Neural crest cell (in vitro differentiated cells): ENCODE measurements around the gene NGDN. TPM values are rescaled to one million over a fixed set of nuclear protein-coding genes. Genes with fewer than 3 reads are reported as not detected.

Experiments used
- DNase-seq: peaks from one replicate; pipeline ENCODE4 v3.0.0; 2021; ENCODE audit warnings: low read depth, mixed read lengths, low spot score
- H3K27ac Mint-ChIP-seq: one replicate; pipeline ENCODE4 v1.8.0; 2021; ENCODE audit warnings: mild to moderate bottlenecking, mixed read lengths; ENCODE audit not compliant: unreplicated experiment
- H3K27me3 Mint-ChIP-seq: 2 replicates; pipeline ENCODE4 v1.8.0; 2021; ENCODE audit warnings: low read depth, mild to moderate bottlenecking, mixed read lengths
- H3K36me3 Mint-ChIP-seq: 2 replicates; pipeline ENCODE4 v1.8.0; 2021; ENCODE audit warnings: low read depth, mild to moderate bottlenecking, mixed read lengths
- H3K4me1 Mint-ChIP-seq: 2 replicates; pipeline ENCODE4 v1.8.0; 2021; ENCODE audit warnings: mixed read lengths
- H3K4me3 Mint-ChIP-seq: one replicate; pipeline ENCODE4 v1.8.0; 2021; ENCODE audit warnings: mild to moderate bottlenecking, mixed read lengths
- H3K9me3 Mint-ChIP-seq: 2 replicates; pipeline ENCODE4 v1.8.0; 2021; ENCODE audit warnings: mixed read lengths
- CTCF ChIP-seq: fragments of 200-600 bp; sonication (generic); conservative IDR thresholded peaks from 2 replicates; pipeline ENCODE4 v1.5.0; 2021; ENCODE audit warnings: antibody characterized with exemption, mild to moderate bottlenecking
- total RNA-seq: library from RNA; stranded (reverse); gene quantifications from 2 replicates; pipeline ENCODE4 v1.2.1, GENCODE V29; 2021

The NGDN gene
- total RNA-seq, 1 donor from 2014 or later: 53.3 TPM

- Mint-ChIP-seq H3K36me3 (no peaks in the 10 kb centered on the region), H3K9me3 (no peaks in the 10 kb centered on the region), H3K27me3 (peaks cover 11% of the 10 kb centered on the region), H3K27ac (no peak overlapping the region), H3K4me3 (no peak overlapping the region), H3K4me1 (peaks cover 12% of the 10 kb centered on the region)
- no peak for DNase-seq
- TF ChIP-seq CTCF: no peak
These were observed 23.1 kb upstream of the NGDN start for GRCh38 chr14:23446291-23446851.

- no peak overlapping the region for H3K4me3 Mint-ChIP-seq
- no peaks in the 10 kb centered on the region for H3K9me3 Mint-ChIP-seq
- no peak overlapping the region for H3K27ac Mint-ChIP-seq
- H3K36me3 Mint-ChIP-seq: no peaks in the 10 kb centered on the region
- peaks cover 6% of the 10 kb centered on the region for H3K4me1 Mint-ChIP-seq
- no peak for DNase-seq
- peaks cover 11% of the 10 kb centered on the region for H3K27me3 Mint-ChIP-seq
- no peak for TF ChIP-seq CTCF
These were observed 21.8 kb upstream of the NGDN start for GRCh38 chr14:23447361-23448350.

- TF ChIP-seq CTCF: no peak
- DNase-seq: no peak
- peaks cover 20% of the 10 kb centered on the region for H3K27me3 Mint-ChIP-seq
- H3K4me3 Mint-ChIP-seq: no peak overlapping the region
- H3K27ac Mint-ChIP-seq: no peak overlapping the region
- H3K36me3 Mint-ChIP-seq: no peaks in the 10 kb centered on the region
- H3K4me1 Mint-ChIP-seq: peaks cover 3% of the 10 kb centered on the region
- H3K9me3 Mint-ChIP-seq: no peaks in the 10 kb centered on the region
These were observed 20.2 kb upstream of the NGDN start for GRCh38 chr14:23449314-23449713.

- H3K4me3 Mint-ChIP-seq: no peak overlapping the region
- no peak for TF ChIP-seq CTCF
- no peaks in the 10 kb centered on the region for H3K9me3 Mint-ChIP-seq
- peaks cover 24% of the 10 kb centered on the region for H3K27me3 Mint-ChIP-seq
- peaks cover 6% of the 10 kb centered on the region for H3K4me1 Mint-ChIP-seq
- no peak overlapping the region for H3K27ac Mint-ChIP-seq
- no peak for DNase-seq
- no peaks in the 10 kb centered on the region for H3K36me3 Mint-ChIP-seq
These were observed 19.1 kb upstream of the NGDN start for GRCh38 chr14:23450379-23450778.

GRCh38 chr14:23452237-23452636 lies 17.3 kb upstream of the NGDN start:
- Mint-ChIP-seq H3K36me3 (no peaks in the 10 kb centered on the region), H3K4me1 (peaks cover 6% of the 10 kb centered on the region), H3K4me3 (no peak overlapping the region), H3K27me3 (peaks cover 24% of the 10 kb centered on the region), H3K9me3 (no peaks in the 10 kb centered on the region), H3K27ac (no peak overlapping the region)
- TF ChIP-seq CTCF: no peak
- no peak for DNase-seq
